Dendritic cell treated with granulocyte-macrophage colony-stimulating factor and Interleukin-4, amounts not matched to agents 40 ng/mL and 50 ng/mL, for 4 days (primary cell): Measurements from ENCODE around the gene TSC2.

ENCODE experiments used
- H3K27ac Mint-ChIP-seq: one replicate; pipeline ENCODE4 v1.8.0; 2022; ENCODE audit warnings: mild to moderate bottlenecking, mixed read lengths
- H3K27me3 Mint-ChIP-seq: one replicate; pipeline ENCODE4 v1.8.0; 2022; ENCODE audit warnings: mild to moderate bottlenecking, mixed read lengths
- H3K36me3 Mint-ChIP-seq: one replicate; pipeline ENCODE4 v1.8.0; 2022; ENCODE audit warnings: low read depth, mixed read lengths
- H3K4me1 Mint-ChIP-seq: one replicate; pipeline ENCODE4 v1.8.0; 2022; ENCODE audit warnings: low read depth, mixed read lengths
- H3K4me3 Mint-ChIP-seq: one replicate; pipeline ENCODE4 v1.8.0; 2022; ENCODE audit warnings: mild to moderate bottlenecking, moderate library complexity, mixed read lengths
- H3K9me3 Mint-ChIP-seq: one replicate; pipeline ENCODE4 v1.8.0; 2022; ENCODE audit warnings: mixed read lengths
- intact Hi-C: fragments of 100-400 bp; cut with micrococcal nuclease; formaldehyde crosslinking; loops from one replicate; pipeline ENCODE4 v1.15.0; 2022

TSC2 gene

DNA sequence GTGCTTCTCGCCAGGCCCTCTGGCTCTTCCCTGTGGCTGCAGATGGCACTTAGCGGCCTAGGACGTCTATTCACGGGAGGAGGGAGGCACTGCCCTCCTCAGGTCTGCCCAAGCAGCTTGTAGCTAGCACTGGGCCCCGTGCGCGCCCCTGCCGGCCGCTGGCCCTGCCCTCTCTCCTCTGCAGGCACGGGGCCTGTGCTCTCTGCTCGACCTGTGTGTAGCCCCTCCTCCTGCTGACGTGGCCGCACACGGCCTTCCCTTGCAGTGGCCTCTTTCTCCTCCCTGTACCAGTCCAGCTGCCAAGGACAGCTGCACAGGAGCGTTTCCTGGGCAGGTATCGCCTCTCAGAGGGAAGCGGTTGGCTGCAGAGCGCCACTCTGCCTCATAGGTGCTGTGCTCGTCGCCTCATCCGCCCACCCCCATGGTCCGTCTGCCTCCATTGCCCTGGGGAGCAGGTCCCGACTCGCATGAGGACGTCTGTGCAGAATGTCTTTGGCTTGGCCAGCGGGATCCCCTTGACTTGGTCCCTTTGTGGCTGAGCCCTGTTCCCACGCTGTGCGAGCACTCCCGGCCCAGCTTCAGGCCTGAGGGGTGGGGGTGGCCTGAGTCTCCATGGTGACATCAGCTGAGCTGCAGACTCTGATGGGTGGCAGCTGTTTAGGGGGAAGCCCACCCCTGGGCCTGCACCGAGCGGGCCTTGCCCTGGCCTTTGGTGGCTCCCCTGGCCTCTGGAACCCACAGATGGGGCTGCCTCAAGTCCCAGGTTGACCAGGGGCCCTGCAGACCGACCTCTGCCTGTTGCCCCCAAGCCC lies 34.6 kb downstream of the TSC2 start:
- H3K27me3 Mint-ChIP-seq, result no peaks in the 10 kb centered on the region
- H3K4me3 Mint-ChIP-seq, result no peak overlapping the region
- H3K27ac Mint-ChIP-seq, result no peak overlapping the region
- H3K4me1 Mint-ChIP-seq, result no peaks in the 10 kb centered on the region
- H3K36me3 Mint-ChIP-seq, result peaks cover 100% of the 10 kb centered on the region
- H3K9me3 Mint-ChIP-seq, result no peaks in the 10 kb centered on the region
- intact Hi-C loops, result no loop called here

DNA sequence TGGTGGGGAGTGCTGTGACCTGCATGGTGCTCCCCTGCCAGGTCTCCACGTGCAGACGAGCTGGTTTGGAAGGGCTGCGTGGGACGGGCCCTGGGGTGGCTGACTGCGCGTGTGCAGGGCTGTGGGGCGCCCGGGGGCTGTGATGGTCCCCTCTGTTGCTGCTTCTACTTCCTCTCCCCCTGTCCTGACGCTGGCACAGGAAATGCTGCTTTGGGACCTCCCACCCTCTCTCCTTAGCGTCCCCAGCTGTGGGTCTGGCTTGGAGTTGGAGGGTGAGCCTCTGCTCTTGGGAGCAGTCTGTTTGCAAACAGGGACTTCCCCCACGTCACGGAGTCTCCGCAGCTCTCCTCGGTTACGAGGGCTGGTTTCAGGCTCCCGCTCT lies 35.2 kb downstream of the TSC2 start:
- peaks cover 100% of the 10 kb centered on the region for H3K36me3 Mint-ChIP-seq
- H3K27ac Mint-ChIP-seq, result no peak overlapping the region
- H3K27me3 Mint-ChIP-seq, result no peaks in the 10 kb centered on the region
- intact Hi-C loops, result no loop called here
- no peak overlapping the region for H3K4me3 Mint-ChIP-seq
- no peaks in the 10 kb centered on the region for H3K9me3 Mint-ChIP-seq
- no peaks in the 10 kb centered on the region for H3K4me1 Mint-ChIP-seq

GRCh38 chr16:2083409-2083808 lies 35.6 kb downstream of the TSC2 start:
- H3K27ac Mint-ChIP-seq, result no peak overlapping the region
- H3K4me1 Mint-ChIP-seq, result no peaks in the 10 kb centered on the region
- H3K9me3 Mint-ChIP-seq, result no peaks in the 10 kb centered on the region
- H3K27me3 Mint-ChIP-seq, result no peaks in the 10 kb centered on the region
- H3K4me3 Mint-ChIP-seq, result no peak overlapping the region
- intact Hi-C loops, result no loop called here
- peaks cover 100% of the 10 kb centered on the region for H3K36me3 Mint-ChIP-seq

DNA sequence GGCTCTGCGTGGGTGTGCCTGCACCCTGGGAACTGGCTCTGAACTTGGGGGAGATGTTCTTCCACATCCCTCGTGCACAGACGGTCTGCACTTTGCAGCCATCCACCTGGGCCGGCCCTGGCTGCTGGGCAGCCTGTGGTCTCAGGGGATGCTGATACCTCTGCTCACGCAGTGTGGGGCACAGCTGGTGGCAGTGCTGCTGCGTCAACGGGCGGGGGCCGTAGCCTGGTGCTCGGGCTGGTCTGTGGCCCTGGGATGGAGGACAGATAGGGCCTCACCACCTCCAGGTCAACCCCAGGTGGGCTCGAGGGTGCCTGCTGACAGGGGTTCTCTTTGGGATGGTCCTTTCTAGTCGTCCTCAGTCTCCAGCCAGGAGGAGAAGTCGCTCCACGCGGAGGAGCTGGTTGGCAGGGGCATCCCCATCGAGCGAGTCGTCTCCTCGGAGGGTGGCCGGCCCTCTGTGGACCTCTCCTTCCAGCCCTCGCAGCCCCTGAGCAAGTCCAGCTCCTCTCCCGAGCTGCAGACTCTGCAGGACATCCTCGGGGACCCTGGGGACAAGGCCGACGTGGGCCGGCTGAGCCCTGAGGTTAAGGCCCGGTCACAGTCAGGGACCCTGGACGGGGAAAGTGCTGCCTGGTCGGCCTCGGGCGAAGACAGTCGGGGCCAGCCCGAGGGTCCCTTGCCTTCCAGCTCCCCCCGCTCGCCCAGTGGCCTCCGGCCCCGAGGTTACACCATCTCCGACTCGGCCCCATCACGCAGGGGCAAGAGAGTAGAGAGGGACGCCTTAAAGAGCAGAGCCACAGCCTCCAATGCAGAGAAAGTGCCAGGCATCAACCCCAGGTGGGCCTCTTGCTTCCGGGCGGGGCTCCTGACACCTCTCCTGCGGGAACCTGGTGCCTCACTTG lies 36.3 kb downstream of the TSC2 start:
- no peaks in the 10 kb centered on the region for H3K4me1 Mint-ChIP-seq
- no peak overlapping the region for H3K4me3 Mint-ChIP-seq
- H3K27me3 Mint-ChIP-seq, result no peaks in the 10 kb centered on the region
- H3K9me3 Mint-ChIP-seq, result no peaks in the 10 kb centered on the region
- peaks cover 100% of the 10 kb centered on the region for H3K36me3 Mint-ChIP-seq
- H3K27ac Mint-ChIP-seq, result no peak overlapping the region
- intact Hi-C loops, result no loop called here

GRCh38 chr16:2084895-2085625 lies 37.3 kb downstream of the TSC2 start:
- Mint-ChIP-seq H3K36me3 (peaks cover 100% of the 10 kb centered on the region), H3K27ac (no peak overlapping the region), H3K4me3 (no peak overlapping the region), H3K9me3 (no peaks in the 10 kb centered on the region), H3K4me1 (no peaks in the 10 kb centered on the region), H3K27me3 (no peaks in the 10 kb centered on the region)
- intact Hi-C loops, result no loop called here

DNA sequence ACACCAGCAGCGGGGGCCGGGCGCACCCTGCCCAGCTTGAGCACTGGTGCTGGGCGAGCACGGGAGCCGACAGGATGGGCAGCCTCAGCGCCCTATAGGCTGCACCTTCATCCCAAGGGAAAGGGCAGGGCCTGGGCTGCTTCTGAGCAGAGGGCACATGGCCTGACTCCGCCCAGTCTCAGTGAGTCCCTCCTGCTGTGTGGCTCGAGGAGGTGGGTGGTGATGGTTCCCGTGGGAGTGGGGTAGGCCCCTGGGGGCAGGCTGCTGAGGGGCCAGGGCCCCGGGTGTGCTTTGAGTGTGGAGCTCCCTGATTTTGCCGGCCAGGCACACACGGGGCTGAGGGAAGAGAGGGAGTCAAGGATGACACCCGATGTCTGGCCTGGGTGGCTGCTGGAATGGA lies 37.9 kb downstream of the TSC2 start:
- Mint-ChIP-seq H3K27ac (no peak overlapping the region), H3K27me3 (no peaks in the 10 kb centered on the region), H3K36me3 (peaks cover 100% of the 10 kb centered on the region), H3K4me3 (no peak overlapping the region), H3K4me1 (no peaks in the 10 kb centered on the region), H3K9me3 (no peaks in the 10 kb centered on the region)
- intact Hi-C loops, result no loop called here

DNA sequence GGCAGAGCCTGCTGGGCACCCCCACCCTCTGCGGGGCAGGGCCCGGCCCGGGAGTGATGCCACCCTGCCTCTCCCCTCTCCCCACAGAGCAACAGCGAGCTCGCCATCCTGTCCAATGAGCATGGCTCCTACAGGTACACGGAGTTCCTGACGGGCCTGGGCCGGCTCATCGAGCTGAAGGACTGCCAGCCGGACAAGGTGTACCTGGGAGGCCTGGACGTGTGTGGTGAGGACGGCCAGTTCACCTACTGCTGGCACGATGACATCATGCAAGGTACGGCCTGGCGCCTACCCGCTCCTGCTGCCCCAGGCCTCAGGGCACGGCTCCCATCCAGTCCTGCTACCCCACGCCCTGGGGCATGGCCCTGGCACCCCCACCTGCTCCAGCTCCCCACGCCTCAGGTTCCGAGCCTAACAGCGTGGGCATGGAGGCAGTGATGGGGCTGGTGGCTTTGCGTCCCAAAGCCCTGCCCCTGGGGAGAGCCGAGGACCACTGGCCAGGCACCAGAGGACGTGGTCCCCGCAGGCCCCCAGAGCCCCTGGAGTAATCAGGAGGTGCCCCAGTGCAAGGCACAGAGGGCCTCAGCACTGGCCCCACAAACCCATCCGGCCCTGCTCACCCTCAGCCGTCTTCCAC lies 38.4 kb downstream of the TSC2 start:
- H3K27me3 Mint-ChIP-seq, result no peaks in the 10 kb centered on the region
- H3K9me3 Mint-ChIP-seq, result no peaks in the 10 kb centered on the region
- no peak overlapping the region for H3K4me3 Mint-ChIP-seq
- no peaks in the 10 kb centered on the region for H3K4me1 Mint-ChIP-seq
- H3K27ac Mint-ChIP-seq, result no peak overlapping the region
- H3K36me3 Mint-ChIP-seq, result peaks cover 99% of the 10 kb centered on the region
- intact Hi-C loops, result no loop called here

GRCh38 chr16:2086812-2087747 lies 39.3 kb downstream of the TSC2 start:
- Mint-ChIP-seq H3K27me3 (no peaks in the 10 kb centered on the region), H3K9me3 (no peaks in the 10 kb centered on the region), H3K4me3 (no peak overlapping the region), H3K4me1 (no peaks in the 10 kb centered on the region), H3K36me3 (peaks cover 99% of the 10 kb centered on the region), H3K27ac (no peak overlapping the region)
- intact Hi-C loops, result no loop called here

DNA sequence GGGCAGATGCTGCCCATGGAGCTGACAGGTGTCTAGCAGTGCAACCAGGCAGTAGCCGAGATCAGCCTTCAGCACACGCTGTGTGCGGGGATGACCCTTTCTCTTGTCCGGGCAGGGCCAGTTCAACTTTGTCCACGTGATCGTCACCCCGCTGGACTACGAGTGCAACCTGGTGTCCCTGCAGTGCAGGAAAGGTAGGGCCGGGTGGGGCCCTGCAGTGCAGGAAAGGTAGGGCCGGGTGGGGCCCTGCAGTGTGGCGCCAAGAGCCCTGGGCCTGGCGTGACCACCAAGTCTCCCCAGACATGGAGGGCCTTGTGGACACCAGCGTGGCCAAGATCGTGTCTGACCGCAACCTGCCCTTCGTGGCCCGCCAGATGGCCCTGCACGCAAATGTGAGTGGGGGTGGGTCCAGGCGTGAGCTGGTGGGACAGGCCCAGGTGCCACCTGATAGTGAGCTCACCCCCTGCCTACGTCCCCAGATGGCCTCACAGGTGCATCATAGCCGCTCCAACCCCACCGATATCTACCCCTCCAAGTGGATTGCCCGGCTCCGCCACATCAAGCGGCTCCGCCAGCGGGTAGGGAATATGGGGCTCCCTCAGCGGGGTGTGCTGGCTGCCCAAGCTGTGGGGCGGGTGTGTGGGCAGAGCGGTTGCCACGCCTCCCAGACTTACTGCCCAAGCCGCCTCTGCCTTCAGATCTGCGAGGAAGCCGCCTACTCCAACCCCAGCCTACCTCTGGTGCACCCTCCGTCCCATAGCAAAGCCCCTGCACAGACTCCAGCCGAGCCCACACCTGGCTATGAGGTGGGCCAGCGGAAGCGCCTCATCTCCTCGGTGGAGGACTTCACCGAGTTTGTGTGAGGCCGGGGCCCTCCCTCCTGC lies 40.2 kb downstream of the TSC2 start:
- H3K27ac Mint-ChIP-seq, result no peak overlapping the region
- no peaks in the 10 kb centered on the region for H3K4me1 Mint-ChIP-seq
- intact Hi-C loops, result no loop called here
- peaks cover 99% of the 10 kb centered on the region for H3K36me3 Mint-ChIP-seq
- no peak overlapping the region for H3K4me3 Mint-ChIP-seq
- no peaks in the 10 kb centered on the region for H3K9me3 Mint-ChIP-seq
- no peaks in the 10 kb centered on the region for H3K27me3 Mint-ChIP-seq

DNA sequence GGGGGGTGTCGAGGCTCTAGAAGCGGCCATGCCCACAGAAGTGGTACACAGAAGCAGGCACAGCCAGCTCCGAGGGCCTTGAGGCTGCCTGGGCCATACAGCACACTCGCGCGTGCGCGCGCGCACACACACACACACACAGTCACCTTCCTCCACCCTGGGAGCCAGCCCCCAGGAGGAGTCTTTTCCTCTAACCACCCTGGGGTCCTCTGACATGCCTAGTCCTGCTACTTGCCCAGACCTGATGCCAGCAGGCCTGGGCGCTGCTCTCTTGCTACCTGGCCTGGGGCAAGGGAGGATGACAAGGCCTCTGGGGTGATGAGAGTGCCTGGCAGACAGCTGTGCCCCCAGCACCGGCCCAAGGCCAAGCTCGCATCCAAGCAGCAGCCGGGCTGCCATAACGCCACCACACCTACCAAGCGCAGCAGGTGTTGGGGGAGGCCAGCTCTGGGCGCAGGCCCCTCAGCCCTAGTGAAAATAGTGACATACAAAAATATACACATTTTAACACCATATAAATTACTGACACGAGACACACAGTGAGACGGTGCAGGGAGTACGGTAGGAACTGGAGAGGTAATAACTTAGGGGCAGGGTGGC lies 41.1 kb downstream of the TSC2 start:
- H3K27me3 Mint-ChIP-seq, result no peaks in the 10 kb centered on the region
- H3K9me3 Mint-ChIP-seq, result no peaks in the 10 kb centered on the region
- H3K27ac Mint-ChIP-seq, result no peak overlapping the region
- no peak overlapping the region for H3K4me3 Mint-ChIP-seq
- H3K36me3 Mint-ChIP-seq, result peaks cover 99% of the 10 kb centered on the region
- H3K4me1 Mint-ChIP-seq, result no peaks in the 10 kb centered on the region
- intact Hi-C loops, result no loop called here

DNA sequence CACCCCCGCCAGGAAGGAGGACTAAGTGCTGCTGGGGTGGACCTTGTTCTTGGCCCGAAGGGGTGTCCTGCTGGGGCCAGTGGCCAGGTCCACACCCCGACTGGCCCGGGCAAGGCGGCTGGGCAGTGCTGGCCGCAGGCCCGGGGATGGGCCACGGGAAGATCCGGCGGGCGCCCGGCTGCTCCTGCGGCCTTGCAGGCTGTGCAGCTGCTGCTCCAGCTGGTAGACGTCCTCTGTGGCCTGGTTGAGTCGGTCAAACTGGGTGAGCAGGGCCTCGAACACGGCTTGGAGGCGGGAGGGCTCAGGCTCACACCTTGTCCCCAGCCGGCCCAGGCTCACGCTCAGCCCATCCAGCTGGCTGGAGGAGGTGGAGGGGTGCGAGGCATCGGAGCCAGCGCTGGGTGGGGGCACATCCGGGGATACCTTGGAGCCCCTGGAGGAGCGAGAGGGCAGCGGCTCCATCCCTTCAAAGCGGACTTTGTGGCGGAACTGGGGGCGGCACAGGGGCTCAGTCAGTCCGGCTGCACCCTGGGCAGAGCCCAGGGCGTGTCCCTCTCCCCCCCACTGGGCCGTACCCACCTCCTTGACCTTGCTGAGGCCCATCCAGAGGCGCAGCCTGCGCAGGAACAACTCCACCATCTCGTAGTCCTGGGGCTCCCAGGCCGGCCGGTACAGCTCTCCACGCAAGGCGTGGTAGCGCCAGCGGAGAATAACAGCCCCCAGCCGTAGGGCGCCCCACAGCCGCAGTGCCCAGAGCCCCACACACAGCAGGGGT lies 42.1 kb downstream of the TSC2 start:
- intact Hi-C loops, result no loop called here
- H3K36me3 Mint-ChIP-seq, result peaks cover 97% of the 10 kb centered on the region
- H3K4me1 Mint-ChIP-seq, result no peaks in the 10 kb centered on the region
- H3K9me3 Mint-ChIP-seq, result no peaks in the 10 kb centered on the region
- no peaks in the 10 kb centered on the region for H3K27me3 Mint-ChIP-seq
- H3K4me3 Mint-ChIP-seq, result no peak overlapping the region
- no peak overlapping the region for H3K27ac Mint-ChIP-seq
